Lung (tissue), 12 donors: ENCODE measurements around the gene NETO2. TPM values are rescaled to one million over a fixed set of nuclear protein-coding genes. Genes with fewer than 3 reads are reported as not detected.

Experiments used
- ATAC-seq: fragments of 200-7000 bp; cut with Tn5 transposase; one replicate; pipeline ENCODE4 v1.9.1; 2020; ENCODE audit warnings: moderate number of reproducible peaks; ENCODE audit not compliant: insufficient read depth, low FRiP score
- DNase-seq, 3 donors: peaks; one replicate each; pipeline ENCODE4 v3.0.0-alpha.2; 2013 to 2017
- H3K27ac ChIP-seq, 2 donors: one replicate each; pipeline ENCODE4 v1.5.1; 2013; ENCODE audit warnings: mild to moderate bottlenecking in 2 of 2, moderate library complexity in 2 of 2, control low read depth in 1 of 2, inconsistent platforms in 1 of 2, low read depth in 1 of 2, low read length in 1 of 2
- H3K27me3 ChIP-seq, 3 donors: one replicate each; pipeline ENCODE4 v1.5.1; 2013; ENCODE audit warnings: low read length in 2 of 3; ENCODE audit not compliant: control insufficient read depth in 3 of 3, insufficient read depth in 3 of 3
- H3K36me3 ChIP-seq, 4 donors: one replicate each; pipeline ENCODE4 v1.5.1; 2013; ENCODE audit warnings: low read length in 4 of 4, mild to moderate bottlenecking in 1 of 4, moderate library complexity in 1 of 4; ENCODE audit not compliant: control insufficient read depth in 4 of 4, insufficient read depth in 4 of 4
- H3K4me1 ChIP-seq, 5 donors: one replicate each; pipeline ENCODE4 v1.5.1; 2013; ENCODE audit warnings: low read length in 5 of 5, mild to moderate bottlenecking in 2 of 5, moderate library complexity in 1 of 5; ENCODE audit not compliant: control insufficient read depth in 5 of 5, insufficient read depth in 5 of 5
- H3K4me3 ChIP-seq: one replicate; pipeline ENCODE4 v1.5.1; 2013; ENCODE audit warnings: mild to moderate bottlenecking, control low read depth, moderate library complexity
- H3K9ac ChIP-seq, 2 donors: one replicate each; pipeline ENCODE4 v1.5.1; 2013; ENCODE audit warnings: low read length in 2 of 2, control low read depth in 1 of 2; ENCODE audit not compliant: insufficient read depth in 1 of 2
- H3K9me3 ChIP-seq, 4 donors: one replicate each; pipeline ENCODE4 v1.5.1; 2013; ENCODE audit warnings: low read length in 3 of 4, mild to moderate bottlenecking in 1 of 4, moderate library complexity in 1 of 4; ENCODE audit not compliant: control insufficient read depth in 4 of 4, insufficient read depth in 3 of 4
- WGBS, 2 donors: extraction: QIAGEN DNeasy Blood & Tissue Kit; methylation state at CpG; one replicate each; pipeline ENCODE4 v1.1.7; 2013; 5-methylcytosine and 5-hydroxymethylcytosine counted together
- polyA plus RNA-seq, 2 donors: library from polyadenylated mRNA; stranded (reverse); fragments of 200-250 nt; gene quantifications; one replicate each; pipeline ENCODE4 v1.2.1, GENCODE V29; 2013
- total RNA-seq, 2 donors: library from RNA; depleted of rRNA in 1 of 2; stranded (reverse); fragments of >200 nt in 1 of 2; gene quantifications; one replicate each; pipeline ENCODE4 v1.2.1, GENCODE V29; 2014 to 2021
- TF ChIP-seq, protein P1 (sequence below): IDR thresholded peaks from 2 replicates; pipeline ENCODE4 v1.5.1; 2012; ENCODE audit warnings: mild to moderate bottlenecking; ENCODE audit errors: control extremely low read depth, extremely low read depth
- donor health status: control.
- donor health status: control.
- donor health status: Bipolar disorder and iron deficiency.
- donor health status: healthy.
- donor health status: DM: yes; HTN: yes; CAD: no.

Gene NETO2
- total and polyA plus RNA-seq, 4 donors: 2.7 to 16.6 (median 9.7) TPM

DNA sequence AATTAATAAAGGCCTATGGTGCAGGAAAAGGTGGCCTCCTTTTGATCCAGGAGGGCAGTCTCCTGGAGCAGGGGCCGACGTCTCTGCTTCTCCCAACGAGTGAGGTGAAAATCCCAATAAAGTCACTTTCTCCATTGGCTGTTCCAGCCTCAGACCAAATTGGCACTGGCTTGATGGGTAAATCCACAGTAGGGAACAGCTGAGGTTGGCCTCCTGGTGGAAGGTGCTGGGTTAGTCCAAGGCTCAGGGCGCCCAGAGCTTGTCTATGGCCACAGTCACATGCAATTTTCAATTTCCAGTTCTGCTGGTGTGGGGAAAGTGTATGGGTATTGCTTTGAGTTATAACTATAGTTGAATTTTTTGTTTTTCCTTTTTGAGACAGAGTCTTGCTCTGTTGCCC is 79.0 kb downstream of the NETO2 start:
- 97% methylated on average over 4 of the region's 4 CpGs for WGBS, 2 donors
- Histone ChIP-seq H3K4me1 (no peaks in the 10 kb centered on the region), H3K27ac (no peak overlapping the region), H3K36me3 (no peaks in the 10 kb centered on the region), H3K9me3 (peaks cover 0 to 2% (median 0%) of the 10 kb centered on the region in 4 donors), H3K27me3 (no peaks in the 10 kb centered on the region), H3K9ac (no peak overlapping the region), H3K4me3 (no peak overlapping the region)
- no peak for ATAC-seq
- no peak for DNase-seq
- TF ChIP-seq, protein P1, sequence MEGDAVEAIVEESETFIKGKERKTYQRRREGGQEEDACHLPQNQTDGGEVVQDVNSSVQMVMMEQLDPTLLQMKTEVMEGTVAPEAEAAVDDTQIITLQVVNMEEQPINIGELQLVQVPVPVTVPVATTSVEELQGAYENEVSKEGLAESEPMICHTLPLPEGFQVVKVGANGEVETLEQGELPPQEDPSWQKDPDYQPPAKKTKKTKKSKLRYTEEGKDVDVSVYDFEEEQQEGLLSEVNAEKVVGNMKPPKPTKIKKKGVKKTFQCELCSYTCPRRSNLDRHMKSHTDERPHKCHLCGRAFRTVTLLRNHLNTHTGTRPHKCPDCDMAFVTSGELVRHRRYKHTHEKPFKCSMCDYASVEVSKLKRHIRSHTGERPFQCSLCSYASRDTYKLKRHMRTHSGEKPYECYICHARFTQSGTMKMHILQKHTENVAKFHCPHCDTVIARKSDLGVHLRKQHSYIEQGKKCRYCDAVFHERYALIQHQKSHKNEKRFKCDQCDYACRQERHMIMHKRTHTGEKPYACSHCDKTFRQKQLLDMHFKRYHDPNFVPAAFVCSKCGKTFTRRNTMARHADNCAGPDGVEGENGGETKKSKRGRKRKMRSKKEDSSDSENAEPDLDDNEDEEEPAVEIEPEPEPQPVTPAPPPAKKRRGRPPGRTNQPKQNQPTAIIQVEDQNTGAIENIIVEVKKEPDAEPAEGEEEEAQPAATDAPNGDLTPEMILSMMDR: no peak

DNA sequence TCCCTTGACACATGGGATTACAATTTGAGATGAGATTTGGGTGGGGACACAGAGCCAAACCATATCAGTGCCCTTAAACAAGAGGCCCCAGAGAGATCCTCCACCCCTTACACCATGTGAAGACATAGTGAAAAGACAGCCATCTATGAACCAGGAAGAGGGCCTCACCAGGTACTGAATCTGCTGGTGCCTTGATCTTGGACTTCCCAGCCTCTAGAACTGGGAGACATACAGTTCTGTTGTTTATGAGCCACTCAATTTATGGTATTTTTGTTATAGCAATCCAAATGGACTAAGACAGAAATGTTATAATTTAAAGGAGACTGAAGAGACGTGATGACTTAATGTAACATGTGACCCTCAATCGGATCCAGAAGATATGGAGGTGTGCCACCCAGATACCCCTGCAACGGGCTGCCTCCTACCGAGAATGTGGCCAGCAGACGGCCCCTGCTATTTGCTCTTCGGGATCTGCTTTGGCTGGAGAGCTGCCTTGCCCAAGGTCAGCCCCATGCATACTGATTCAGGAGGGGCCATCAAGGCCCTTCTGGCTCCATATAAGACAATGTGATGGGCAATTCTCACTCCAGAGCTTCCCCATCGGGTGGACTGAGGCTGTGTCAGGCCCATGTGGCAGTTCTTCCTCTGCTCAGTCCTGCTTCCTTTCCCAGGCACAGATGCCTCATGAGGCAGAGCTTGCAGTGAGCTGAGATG is 80.6 kb downstream of the NETO2 start:
- ATAC-seq (no peak), DNase-seq (no peak)
- Histone ChIP-seq H3K9me3 (peaks cover 0 to 2% (median 0%) of the 10 kb centered on the region in 4 donors), H3K36me3 (no peaks in the 10 kb centered on the region), H3K4me3 (no peak overlapping the region), H3K27ac (no peak overlapping the region), H3K9ac (no peak overlapping the region), H3K27me3 (no peaks in the 10 kb centered on the region), H3K4me1 (no peaks in the 10 kb centered on the region)
- WGBS, 2 donors: 95 to 97% methylated on average over 7 of the region's 7 CpGs
- TF ChIP-seq, protein P1: no peak

DNA sequence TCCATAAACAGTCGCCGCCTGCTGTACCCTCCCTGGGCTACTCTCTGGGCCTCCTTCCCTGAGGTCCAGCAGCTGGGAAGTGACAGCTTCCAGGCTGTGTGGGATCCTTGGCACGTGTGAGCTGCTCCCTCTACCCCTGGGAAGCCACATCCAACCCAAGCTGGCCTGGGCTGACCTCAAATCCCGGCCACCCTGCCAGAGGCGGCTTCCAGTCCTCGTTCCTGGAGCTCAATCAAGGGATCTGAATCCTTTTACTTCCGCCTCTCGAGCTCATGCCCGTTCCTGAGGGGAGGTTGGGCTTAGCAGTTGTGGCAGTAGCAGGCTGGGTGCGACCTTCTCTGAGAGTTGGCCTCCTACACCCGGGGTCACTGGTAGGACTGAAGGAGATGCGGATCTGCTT is 82.5 kb downstream of the NETO2 start:
- no peak overlapping the region for H3K4me3 ChIP-seq
- ATAC-seq (no peak), DNase-seq (peak; percentile 24 to 37 (median 28))
- H3K27me3 ChIP-seq: no peaks in the 10 kb centered on the region
- 84 to 90% methylated on average over 12 of the region's 12 CpGs for WGBS, 2 donors
- H3K9ac ChIP-seq: no peak overlapping the region
- H3K27ac ChIP-seq: no peak overlapping the region
- H3K4me1 ChIP-seq: no peaks in the 10 kb centered on the region
- TF ChIP-seq, protein P1: no peak
- H3K36me3 ChIP-seq: no peaks in the 10 kb centered on the region
- peaks cover 0 to 7% (median 0%) of the 10 kb centered on the region in 4 donors for H3K9me3 ChIP-seq
